Progenitor cell of endocrine pancreas (in vitro differentiated cells): ENCODE measurements around the gene SPEF2. TPM values are rescaled to one million over a fixed set of nuclear protein-coding genes. Genes with fewer than 3 reads are reported as not detected.

Experiments
- DNase-seq: peaks from one replicate; pipeline ENCODE4 v3.0.0; 2021; ENCODE audit warnings: low spot score; ENCODE audit not compliant: unreplicated experiment
- H3K27ac Mint-ChIP-seq: 2 replicates; pipeline ENCODE4 v1.8.0; 2021; ENCODE audit warnings: mild to moderate bottlenecking, moderate library complexity, mixed read lengths
- H3K27me3 Mint-ChIP-seq: 2 replicates; pipeline ENCODE4 v1.8.0; 2021; ENCODE audit warnings: mixed read lengths
- H3K36me3 Mint-ChIP-seq: 2 replicates; pipeline ENCODE4 v1.8.0; 2022; ENCODE audit warnings: mixed read lengths; ENCODE audit not compliant: insufficient read depth
- H3K4me1 Mint-ChIP-seq: 2 replicates; pipeline ENCODE4 v1.8.0; 2021; ENCODE audit warnings: low read depth, mixed read lengths
- H3K4me3 Mint-ChIP-seq: 2 replicates; pipeline ENCODE4 v1.8.0; 2021; ENCODE audit warnings: low read depth, mild to moderate bottlenecking, moderate library complexity, mixed read lengths
- H3K9me3 Mint-ChIP-seq: 2 replicates; pipeline ENCODE4 v1.8.0; 2021; ENCODE audit warnings: low read depth, mixed read lengths
- total RNA-seq: library from RNA; stranded (reverse); gene quantifications from 2 replicates; pipeline ENCODE4 v1.2.1, GENCODE V29; 2021
- TF ChIP-seq, protein P1 (sequence below): fragments of 200-600 bp; sonication (generic); IDR thresholded peaks from one replicate; pipeline ENCODE4 v1.5.0; 2021; ENCODE audit warnings: antibody characterized with exemption, mild to moderate bottlenecking; ENCODE audit not compliant: unreplicated experiment

The SPEF2 gene
- total RNA-seq, 1 donor from 2014 or later, result 16.0 TPM

DNA sequence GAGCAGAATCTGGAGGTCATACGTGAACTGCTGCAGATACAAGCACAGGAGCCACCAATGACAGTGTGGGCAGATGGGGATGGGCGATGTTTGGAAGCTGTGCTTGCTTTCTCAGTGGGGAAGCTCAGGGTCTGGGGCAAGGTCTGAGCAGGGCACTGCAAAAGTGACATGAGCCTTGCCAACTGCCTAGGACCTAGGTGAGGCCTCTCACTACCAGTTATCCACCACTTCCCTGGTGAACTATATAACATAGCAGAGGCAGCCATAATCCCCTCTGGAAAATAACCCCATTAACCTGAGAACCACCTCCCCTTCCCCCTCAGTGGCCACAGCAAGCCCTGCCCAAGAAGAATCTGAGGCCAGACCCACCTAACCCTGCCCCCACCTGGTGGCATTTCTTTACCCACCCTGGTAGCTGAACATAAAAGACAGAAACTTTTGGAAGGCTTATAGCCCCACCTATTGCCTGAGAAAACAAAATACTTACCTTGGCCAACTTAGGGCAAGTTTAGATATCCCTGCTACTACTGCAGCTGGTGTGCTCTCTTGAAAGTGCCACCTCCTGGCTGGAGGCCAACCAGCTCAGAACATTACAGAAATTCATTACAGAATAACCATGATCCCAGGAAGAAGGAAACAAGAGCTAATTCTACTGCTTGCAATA lies 18.8 kb upstream of the SPEF2 start:
- TF ChIP-seq, protein P1, sequence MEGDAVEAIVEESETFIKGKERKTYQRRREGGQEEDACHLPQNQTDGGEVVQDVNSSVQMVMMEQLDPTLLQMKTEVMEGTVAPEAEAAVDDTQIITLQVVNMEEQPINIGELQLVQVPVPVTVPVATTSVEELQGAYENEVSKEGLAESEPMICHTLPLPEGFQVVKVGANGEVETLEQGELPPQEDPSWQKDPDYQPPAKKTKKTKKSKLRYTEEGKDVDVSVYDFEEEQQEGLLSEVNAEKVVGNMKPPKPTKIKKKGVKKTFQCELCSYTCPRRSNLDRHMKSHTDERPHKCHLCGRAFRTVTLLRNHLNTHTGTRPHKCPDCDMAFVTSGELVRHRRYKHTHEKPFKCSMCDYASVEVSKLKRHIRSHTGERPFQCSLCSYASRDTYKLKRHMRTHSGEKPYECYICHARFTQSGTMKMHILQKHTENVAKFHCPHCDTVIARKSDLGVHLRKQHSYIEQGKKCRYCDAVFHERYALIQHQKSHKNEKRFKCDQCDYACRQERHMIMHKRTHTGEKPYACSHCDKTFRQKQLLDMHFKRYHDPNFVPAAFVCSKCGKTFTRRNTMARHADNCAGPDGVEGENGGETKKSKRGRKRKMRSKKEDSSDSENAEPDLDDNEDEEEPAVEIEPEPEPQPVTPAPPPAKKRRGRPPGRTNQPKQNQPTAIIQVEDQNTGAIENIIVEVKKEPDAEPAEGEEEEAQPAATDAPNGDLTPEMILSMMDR, result peak; percentile 46
- Mint-ChIP-seq H3K4me3 (no peak overlapping the region), H3K27me3 (no peaks in the 10 kb centered on the region), H3K36me3 (no peaks in the 10 kb centered on the region), H3K27ac (no peak overlapping the region), H3K4me1 (no peaks in the 10 kb centered on the region), H3K9me3 (peaks cover 3% of the 10 kb centered on the region)
- no peak for DNase-seq

DNA sequence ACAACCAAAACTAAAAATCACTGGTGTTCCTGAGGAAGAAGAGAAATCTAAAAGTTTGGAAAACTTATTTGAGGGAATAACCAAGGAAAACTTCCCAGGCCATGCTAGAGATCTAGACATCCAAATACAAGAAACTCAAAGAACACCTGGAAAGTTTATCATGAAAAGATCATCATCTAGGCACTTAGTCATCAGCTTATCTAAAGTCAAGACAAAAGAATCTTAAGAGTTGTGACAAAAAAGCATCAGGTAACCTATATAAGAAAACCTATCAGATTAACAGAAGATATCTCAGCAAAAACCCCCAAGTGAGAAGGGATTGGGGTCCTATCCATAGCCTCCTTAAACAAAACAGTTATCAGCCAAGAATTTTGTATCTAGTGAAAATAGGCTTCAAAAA lies 17.1 kb upstream of the SPEF2 start:
- H3K9me3 Mint-ChIP-seq, result peaks cover 10% of the 10 kb centered on the region
- no peaks in the 10 kb centered on the region for H3K4me1 Mint-ChIP-seq
- H3K27ac Mint-ChIP-seq, result no peak overlapping the region
- H3K36me3 Mint-ChIP-seq, result peaks cover 1% of the 10 kb centered on the region
- TF ChIP-seq, protein P1, result no peak
- no peak for DNase-seq
- no peaks in the 10 kb centered on the region for H3K27me3 Mint-ChIP-seq
- H3K4me3 Mint-ChIP-seq, result no peak overlapping the region

DNA sequence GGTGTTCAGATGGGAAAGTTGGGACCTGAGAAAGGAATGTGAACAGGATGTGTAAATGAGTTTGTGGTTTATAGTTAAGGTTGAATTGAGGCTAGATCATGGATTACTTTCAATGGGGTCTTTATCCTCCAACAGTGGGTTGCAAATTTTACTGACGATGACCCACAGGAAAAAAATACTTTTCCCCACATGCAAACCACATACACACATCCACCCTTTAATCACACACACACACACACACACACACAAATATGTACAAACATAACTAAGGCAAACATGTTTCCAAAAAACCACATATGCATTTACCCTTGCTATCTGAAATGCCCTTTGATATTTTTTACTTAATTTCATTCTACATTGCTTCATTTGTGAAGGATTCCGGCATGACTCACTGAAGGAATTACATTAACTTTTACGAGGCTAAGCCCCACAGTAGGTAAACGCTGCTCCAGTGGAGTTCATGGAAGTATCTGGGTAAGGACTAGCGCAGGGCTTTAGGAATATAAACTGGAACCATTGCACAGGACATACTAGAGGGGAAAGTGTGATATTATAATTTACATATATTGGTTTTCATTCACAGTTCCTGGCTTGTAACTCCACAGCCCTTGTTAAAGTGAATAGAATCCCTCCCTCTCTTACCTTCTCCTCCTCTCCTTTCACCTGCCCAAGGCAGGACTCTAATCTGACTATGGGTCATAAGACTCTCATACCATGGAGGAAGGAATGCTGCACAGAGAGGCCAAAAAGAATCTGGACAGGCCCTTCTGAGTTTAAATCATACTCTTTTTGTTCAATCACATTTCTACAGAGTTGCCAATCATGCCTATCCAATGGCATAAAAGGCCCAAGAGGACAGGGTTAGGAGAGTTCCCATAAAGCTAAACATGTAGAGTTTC lies 8.5 kb upstream of the SPEF2 start:
- Mint-ChIP-seq H3K4me3 (no peak overlapping the region), H3K4me1 (no peaks in the 10 kb centered on the region), H3K36me3 (no peaks in the 10 kb centered on the region), H3K9me3 (peaks cover 15% of the 10 kb centered on the region), H3K27me3 (peaks cover 3% of the 10 kb centered on the region), H3K27ac (no peak overlapping the region)
- no peak for DNase-seq
- TF ChIP-seq, protein P1, result no peak

DNA sequence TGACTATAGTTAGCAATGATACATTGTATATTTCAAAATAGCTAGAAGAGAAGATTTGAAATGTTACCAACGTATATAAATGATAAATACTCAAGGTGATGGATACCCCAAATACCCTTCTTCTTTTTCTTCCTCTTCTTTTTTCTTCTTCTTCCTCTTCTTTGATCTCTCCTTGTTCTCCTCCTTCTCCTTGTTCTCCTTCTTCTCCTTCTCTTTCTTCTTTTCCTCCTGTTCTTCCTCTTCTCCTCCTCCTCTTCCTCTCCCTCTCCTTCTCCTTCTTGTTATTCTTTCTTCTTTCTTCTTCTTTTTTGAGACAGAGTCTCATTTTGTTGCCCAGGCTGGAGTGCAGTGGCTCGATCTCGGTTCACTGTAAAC lies 616 bp upstream of the SPEF2 start:
- TF ChIP-seq, protein P1, result no peak
- no peaks in the 10 kb centered on the region for H3K36me3 Mint-ChIP-seq
- peaks cover 5% of the 10 kb centered on the region for H3K4me1 Mint-ChIP-seq
- H3K9me3 Mint-ChIP-seq, result peaks cover 4% of the 10 kb centered on the region
- no peak for DNase-seq
- H3K4me3 Mint-ChIP-seq, result peak overlapping the region; percentile 97
- H3K27me3 Mint-ChIP-seq, result peaks cover 13% of the 10 kb centered on the region
- H3K27ac Mint-ChIP-seq, result no peak overlapping the region

DNA sequence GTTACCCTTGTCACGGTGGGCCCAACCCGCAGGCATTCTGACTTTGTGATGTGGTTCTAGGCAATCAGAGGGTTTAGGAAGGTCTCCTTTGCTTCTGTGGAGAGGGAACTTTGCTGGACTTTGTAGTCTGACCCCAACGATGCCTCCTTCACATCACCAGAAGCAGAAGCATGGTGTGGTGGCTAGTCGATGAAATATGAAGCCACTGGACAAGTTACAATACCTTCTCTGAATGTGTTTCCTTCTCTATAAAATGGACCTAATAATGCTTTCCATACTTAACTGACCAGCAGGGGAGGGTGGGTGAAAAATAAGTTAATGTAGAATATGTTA lies 607 bp downstream of the SPEF2 start:
- peaks cover 7% of the 10 kb centered on the region for H3K4me1 Mint-ChIP-seq
- DNase-seq, result no peak
- no peak overlapping the region for H3K27ac Mint-ChIP-seq
- no peaks in the 10 kb centered on the region for H3K36me3 Mint-ChIP-seq
- peaks cover 13% of the 10 kb centered on the region for H3K27me3 Mint-ChIP-seq
- peak overlapping the region; percentile 97 for H3K4me3 Mint-ChIP-seq
- peaks cover 4% of the 10 kb centered on the region for H3K9me3 Mint-ChIP-seq
- TF ChIP-seq, protein P1, result no peak
